HG02588 (cell line): Measurements from ENCODE around the gene FABP2.
"Not testable (repeated sequence)": the region's sequence is repeated elsewhere in the genome, so short reads cannot be mapped to it uniquely, and the experiment has no call there.

Experiments
- ATAC-seq: cut with Tn5 transposase; IDR thresholded peaks from one replicate; pipeline ENCODE4 v1.9.1; 2021; ENCODE audit warnings: mild to moderate bottlenecking, moderate library complexity; ENCODE audit not compliant: unreplicated experiment

The FABP2 gene

DNA sequence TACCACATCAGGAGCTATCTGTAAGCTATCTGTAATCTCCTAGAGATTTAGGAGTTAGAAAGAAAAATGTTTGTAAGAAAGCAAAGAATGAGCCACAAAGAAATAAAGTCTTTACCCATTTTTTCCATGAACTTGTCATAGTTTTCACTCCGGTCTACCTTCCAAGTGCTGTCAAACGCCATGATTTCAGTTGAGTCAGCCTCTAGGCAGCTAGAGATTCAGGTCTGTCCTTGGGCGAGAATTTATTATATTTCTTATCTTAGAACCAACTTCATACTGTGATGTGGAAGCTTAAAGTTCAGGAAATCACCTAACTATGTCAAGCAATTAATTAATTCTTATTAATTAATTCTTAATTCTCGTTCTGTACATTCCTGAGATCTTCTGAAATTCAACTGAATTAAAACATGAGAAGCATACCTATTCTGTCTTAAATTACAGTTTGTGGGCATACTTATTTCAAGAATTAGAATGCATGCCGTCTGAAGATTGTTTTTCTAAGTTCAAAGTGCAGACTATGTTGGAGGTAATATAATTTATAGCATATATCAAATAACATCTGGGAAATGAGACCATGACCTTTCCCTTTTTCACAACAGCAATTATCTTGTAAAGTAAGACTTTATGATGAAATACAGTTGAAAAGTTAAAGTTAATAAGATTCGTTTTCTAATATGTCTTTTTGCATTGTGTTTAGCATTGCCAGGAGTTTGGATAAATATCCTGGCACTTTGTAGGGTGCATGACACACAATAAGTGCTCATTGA is at the start of gene FABP2:
Gene FABP2, minus strand, starts transcription at position 218 of the 767 bp plus-strand sequence. Its CDS starts 36 bp downstream, at position 182.
- no peak for ATAC-seq

GRCh38 chr4:119370951-119371683 is 49.2 kb upstream of the FABP2 start:
- ATAC-seq = not testable (repeated sequence)

DNA sequence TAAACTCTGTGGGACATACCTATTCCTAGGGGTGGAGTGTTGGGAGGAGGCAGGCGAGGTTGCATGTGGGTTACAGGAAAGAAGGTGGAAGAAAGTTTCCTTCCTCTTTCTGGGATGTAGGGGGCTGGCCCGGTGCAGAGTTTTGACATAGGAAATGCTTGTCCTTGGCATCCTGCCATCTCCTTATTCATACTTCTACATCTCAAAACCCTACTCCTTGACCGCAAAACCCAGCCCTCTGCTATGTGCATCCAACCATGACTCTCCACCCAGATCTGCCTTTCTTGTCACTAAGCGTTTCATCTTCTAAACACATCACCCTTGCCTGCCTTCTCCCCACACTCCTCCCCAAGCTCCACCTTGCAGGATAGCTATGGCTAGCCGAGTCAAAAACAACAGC is 48.5 kb upstream of the FABP2 start:
- ATAC-seq = peak; percentile 97

DNA sequence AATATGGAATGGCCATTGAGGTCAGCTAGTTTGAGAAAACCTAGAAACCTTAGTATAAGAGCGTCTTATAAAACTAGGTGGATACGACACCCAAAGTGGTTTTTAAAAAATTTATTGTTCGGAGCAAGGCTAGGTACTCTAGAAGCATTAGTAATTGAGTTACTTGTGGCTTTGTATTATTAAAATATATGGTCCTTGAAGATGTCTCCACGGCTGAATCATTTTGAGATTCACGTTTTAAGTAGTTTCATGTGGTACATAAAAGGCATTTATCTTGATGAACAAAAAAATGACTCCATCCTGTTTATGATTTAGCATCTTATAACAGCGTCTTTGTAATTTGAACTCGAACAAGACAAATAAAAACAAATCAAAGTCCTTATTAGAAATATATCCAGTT is 44.9 kb upstream of the FABP2 start:
- not testable (repeated sequence) for ATAC-seq

GRCh38 chr4:119364203-119364602 is 42.3 kb upstream of the FABP2 start:
- ATAC-seq = not testable (repeated sequence)

DNA sequence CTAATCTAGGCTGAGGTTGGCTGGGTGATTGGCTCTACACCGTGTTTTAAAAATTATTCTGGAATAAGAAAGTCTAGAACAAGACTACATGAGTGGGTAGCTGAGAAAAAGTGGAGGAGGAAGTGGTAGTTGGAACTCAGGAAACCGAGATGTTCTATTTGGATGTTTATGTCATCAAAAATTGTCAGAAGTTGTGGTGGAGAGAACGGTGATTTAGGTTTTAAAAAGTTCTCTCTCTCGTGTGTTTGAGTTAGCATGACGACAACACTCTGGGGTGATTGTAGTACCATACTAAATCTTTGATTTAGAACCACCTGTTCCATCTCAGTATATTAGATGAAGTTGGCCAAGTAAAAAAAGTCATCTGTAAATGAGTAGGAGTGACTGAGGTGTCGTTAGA is 41.4 kb upstream of the FABP2 start:
- not testable (repeated sequence) for ATAC-seq

DNA sequence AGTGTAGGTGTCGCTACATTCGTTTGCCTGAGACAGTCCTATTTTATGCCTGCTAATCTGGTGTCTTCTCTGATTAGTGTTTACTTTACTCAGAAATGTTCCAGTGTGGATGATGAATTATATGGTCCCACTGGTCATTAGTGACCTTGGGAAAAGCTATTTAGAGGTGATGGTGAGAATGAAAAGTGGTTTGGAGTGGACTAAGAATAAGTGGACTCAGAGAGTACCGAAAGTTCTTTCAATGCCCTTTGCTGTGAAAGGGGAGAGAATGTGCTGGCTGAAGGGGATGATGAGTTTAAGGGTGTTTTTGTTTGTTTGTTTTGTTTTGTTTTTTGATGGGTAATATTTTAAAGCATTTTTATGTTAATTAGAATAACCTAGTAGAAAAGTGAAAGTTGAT is 40.5 kb upstream of the FABP2 start:
- ATAC-seq = not testable (repeated sequence)

DNA sequence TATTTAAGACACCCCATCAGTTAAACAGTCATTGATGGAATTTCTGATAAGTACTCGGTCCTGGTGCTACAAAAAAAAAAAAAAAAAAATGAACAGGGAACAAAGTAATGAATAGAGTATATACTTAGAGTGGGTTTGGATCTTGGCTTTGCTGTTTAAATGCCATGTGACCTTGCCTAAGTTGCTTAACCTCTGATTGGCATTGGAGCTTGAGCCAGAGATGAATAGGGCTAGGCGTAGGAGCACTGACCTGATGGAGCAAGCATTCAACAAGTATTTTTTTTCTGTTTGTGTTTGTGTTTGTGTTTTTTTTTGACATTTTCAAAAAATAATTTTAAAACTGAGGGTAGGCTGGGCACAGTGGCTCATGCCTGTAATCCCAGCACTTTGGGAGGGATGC is 37.9 kb upstream of the FABP2 start:
- not testable (repeated sequence) for ATAC-seq

GRCh38 chr4:119356796-119357195 is 34.9 kb upstream of the FABP2 start:
- not testable (repeated sequence) for ATAC-seq

- not testable (repeated sequence) for ATAC-seq
Measured at GRCh38 chr4:119356041-119356440, 34.1 kb upstream of the FABP2 start.

- not testable (repeated sequence) for ATAC-seq
Measured at GRCh38 chr4:119353364-119353763, 31.4 kb upstream of the FABP2 start.

GRCh38 chr4:119348169-119348568 is 26.2 kb upstream of the FABP2 start:
- not testable (repeated sequence) for ATAC-seq

- not testable (repeated sequence) for ATAC-seq
Measured at GRCh38 chr4:119343293-119343692, 21.4 kb upstream of the FABP2 start.

DNA sequence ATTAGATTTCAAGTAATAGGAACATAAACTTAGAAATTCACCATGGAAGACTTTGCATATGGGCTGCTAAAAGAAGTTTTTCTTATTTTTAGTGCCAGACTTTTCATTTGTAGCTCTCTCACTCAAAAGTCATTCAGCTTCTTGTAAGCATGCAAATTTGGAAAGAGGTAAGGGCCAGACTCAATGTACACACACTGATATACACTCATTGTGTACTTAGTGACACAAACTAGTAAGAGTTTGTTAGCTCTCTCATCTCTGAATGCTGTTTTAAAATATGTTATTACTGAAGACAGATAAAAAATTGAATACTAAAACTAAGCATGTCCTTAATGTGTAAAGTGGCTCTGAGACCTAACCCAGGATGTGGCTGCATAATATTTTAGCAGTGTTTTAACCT is 18.0 kb upstream of the FABP2 start:
- not testable (repeated sequence) for ATAC-seq

DNA sequence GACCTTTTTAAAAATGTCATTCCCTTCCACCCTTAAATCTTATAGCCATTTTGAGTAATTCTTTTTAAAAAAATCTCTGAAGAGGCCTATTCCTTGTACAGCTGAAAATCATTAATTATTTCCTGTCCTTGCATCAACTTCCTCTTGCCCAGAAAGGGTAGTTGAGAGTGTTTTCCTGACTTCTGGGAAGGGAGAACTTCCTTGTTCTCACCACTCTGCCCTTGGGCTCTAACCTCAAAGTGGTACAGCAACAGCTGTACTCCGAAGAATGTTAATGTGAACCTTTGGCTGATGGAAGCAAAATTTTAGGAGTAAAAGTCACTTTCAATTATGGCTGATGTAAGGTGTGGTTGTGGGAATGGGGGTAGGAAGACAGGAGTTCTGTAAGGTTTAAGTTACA is 15.1 kb upstream of the FABP2 start:
- ATAC-seq = no peak

DNA sequence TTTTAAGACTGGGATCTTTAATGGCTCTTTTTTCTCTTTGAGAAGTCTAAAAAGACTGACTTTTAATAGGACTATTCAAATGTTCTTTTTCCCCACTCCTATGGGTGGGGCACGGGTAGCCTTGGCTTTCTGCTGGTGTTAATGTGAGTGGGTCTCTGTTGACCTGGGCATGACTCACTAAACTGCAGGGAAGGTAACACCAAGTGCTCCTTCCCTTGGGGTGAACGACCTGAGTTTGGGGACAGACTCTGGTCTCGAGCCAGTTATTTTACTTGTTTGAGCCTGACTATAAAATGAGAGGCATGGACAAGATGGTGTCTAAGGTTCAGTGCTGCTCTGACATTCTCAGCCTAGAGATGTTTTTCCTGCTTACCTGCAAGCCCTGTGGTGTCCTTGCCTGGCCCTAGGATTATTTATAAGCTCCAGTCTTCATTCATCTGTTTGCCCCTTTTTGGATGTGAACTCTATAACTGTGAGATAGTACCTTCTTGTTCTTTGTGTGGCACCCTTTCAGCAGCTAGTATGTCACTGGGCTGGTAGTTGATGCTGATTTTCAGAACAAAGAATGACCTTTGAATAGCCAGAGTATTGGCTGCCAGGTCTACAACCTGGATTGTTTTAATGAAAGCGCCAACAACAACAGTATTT is 14.5 kb upstream of the FABP2 start:
- ATAC-seq = not testable (repeated sequence)

GRCh38 chr4:119329835-119330620 is 8.1 kb upstream of the FABP2 start:
- ATAC-seq = no peak

GRCh38 chr4:119328695-119329094 is 6.8 kb upstream of the FABP2 start:
- no peak for ATAC-seq

GRCh38 chr4:119317990-119318389 is 3.9 kb downstream of the FABP2 start:
- no peak for ATAC-seq

GRCh38 chr4:119315036-119315435 is 6.9 kb downstream of the FABP2 start:
- no peak for ATAC-seq

DNA sequence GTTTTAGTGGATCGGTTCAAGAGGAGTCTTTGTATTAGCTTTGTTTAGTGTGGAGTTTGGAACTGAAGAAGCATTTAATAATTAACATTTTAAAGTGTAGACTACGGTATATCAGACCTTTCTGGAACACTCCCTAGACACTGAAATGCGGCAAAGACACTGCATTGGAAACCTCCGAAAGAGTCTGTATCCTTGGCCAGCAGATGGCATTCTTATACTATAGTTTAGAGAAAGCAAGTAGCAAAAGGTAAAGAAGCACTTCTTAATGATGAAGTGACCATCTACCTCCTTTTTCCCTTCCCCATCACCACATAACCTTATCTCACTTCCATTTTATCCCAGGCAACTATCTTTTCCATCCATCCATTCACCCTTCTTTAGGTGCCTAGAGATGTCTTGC is 7.6 kb downstream of the FABP2 start:
- ATAC-seq = no peak
